H1 (cell line): ENCODE measurements around the gene SERPINH1. TPM values are rescaled to one million over a fixed set of nuclear protein-coding genes. Genes with fewer than 3 reads are reported as not detected.

Experiments used
- BACH1 ChIP-seq: IDR thresholded peaks from 2 replicates; pipeline ENCODE4 v1.6.1; 2012; ENCODE audit warnings: low read length, improper control_type of control experiment
- BRCA1 ChIP-seq: IDR thresholded peaks from 2 replicates; pipeline ENCODE4 v1.6.1; 2012; ENCODE audit warnings: low read depth, low read length, improper control_type of control experiment
- GABPA ChIP-seq: IDR thresholded peaks from 2 replicates; pipeline ENCODE4 v1.6.1; 2011; ENCODE audit warnings: mild to moderate bottlenecking, low read length, moderate library complexity, borderline replicate concordance; ENCODE audit not compliant: insufficient read depth
- RFX5 ChIP-seq: IDR thresholded peaks from 2 replicates; pipeline ENCODE4 v1.6.1; 2011; ENCODE audit warnings: low read depth, low read length, improper control_type of control experiment, borderline replicate concordance
- SIRT6 ChIP-seq: IDR thresholded peaks from one replicate; pipeline ENCODE4 v1.7.1; 2012; ENCODE audit warnings: low read length, inconsistent platforms
- TAF7 ChIP-seq: optimal IDR thresholded peaks from 2 replicates; pipeline ENCODE3; 2011; ENCODE audit warnings: low read depth, mild to moderate bottlenecking, inconsistent platforms, low read length, moderate library complexity, borderline replicate concordance
- USF2 ChIP-seq: IDR thresholded peaks from 2 replicates; pipeline ENCODE4 v1.6.1; 2011; ENCODE audit warnings: low read length, improper control_type of control experiment
- YY1 ChIP-seq: IDR thresholded peaks from 2 replicates; pipeline ENCODE4 v1.6.1; 2011; ENCODE audit warnings: low read depth, mild to moderate bottlenecking, low read length
- polyA plus RNA-seq, 7 experiments: library from polyadenylated mRNA; depleted of rRNA in 3 of 7; stranded (reverse) in 5 of 7; unstranded in 2 of 7; fragments of >200 nt in 5 of 7; fragments of 200-250 nt in 2 of 7; gene quantifications; 1 replicate in 5 of 7; 2 replicates in 1 of 7; 4 replicates in 1 of 7; pipeline versions ENCODE4 v1.2.1 to v1.2.3, GENCODE V29; 2011 to 2013; ENCODE audit warnings: missing spikeins in 2 of 7, mixed read lengths in 2 of 7
- total RNA-seq: library from RNA; stranded (reverse); fragmentation: NEBNext Ultra II Directional; extraction: Animal tissue kit (Norgen Biotek cat#: 25700); gene quantifications from 2 replicates; pipeline ENCODE4 v1.2.1, GENCODE V29; 2021

SERPINH1 gene
- total and polyA plus RNA-seq, 2 of the 8 experiments (the other 6 are each of a cell fraction or from before 2014, with no cell fraction given), result 420 to 621 TPM

GRCh38 chr11:75527130-75527529, 34.9 kb upstream of the SERPINH1 start (continued):
- no peak for TF ChIP-seq USF2
- no peak for TF ChIP-seq YY1
- TF ChIP-seq TAF7, result no peak
- no peak for TF ChIP-seq GABPA
- no peak for TF ChIP-seq BACH1
- TF ChIP-seq RFX5, result no peak
- no peak for TF ChIP-seq BRCA1
- TF ChIP-seq SIRT6, result no peak
- TF ChIP-seq, all 59 proteins: peak for 0
